Stimulated activated naive CD8-positive, alpha-beta T cell treated with anti-CD3 and anti-CD28 coated beads, Interleukin-15, Interleukin-2, amounts not matched to agents 100 U/mL and 50 U/mL, for 24 hours (primary cell): ENCODE data around the gene IGFLR1.
"Not testable (repeated sequence)": the region's sequence is repeated elsewhere in the genome, so short reads cannot be mapped to it uniquely, and the experiment has no call there.

ENCODE experiments used
- ATAC-seq: fragments of 150-1000 bp; cut with Tn5 transposase; one replicate; pipeline ENCODE4 v1.10.0; 2021
- DNase-seq: peaks from one replicate; pipeline ENCODE4 v3.0.0; 2021

Gene IGFLR1

GRCh38 chr19:35777086-35777841, 35.0 kb upstream of the IGFLR1 start:
- DNase-seq (no peak), ATAC-seq (no peak)

GRCh38 chr19:35776102-35776788, 34.0 kb upstream of the IGFLR1 start:
- DNase-seq, result no peak
- ATAC-seq, result no peak

- ATAC-seq, result peak; percentile 96
- peak; percentile 100 for DNase-seq
Measured at GRCh38 chr19:35775298-35776101, 33.2 kb upstream of the IGFLR1 start, which contains the start of gene ARHGAP33. ARHGAP33 (plus strand) TSS chr19:35775564; CDS start chr19:35775659, 95 bp downstream.

GRCh38 chr19:35775046-35775297, 32.7 kb upstream of the IGFLR1 start:
- no peak for DNase-seq
- ATAC-seq, result no peak

GRCh38 chr19:35774274-35775045, 32.2 kb upstream of the IGFLR1 start:
- ATAC-seq (no peak), DNase-seq (no peak)

GRCh38 chr19:35773020-35773806, 31.0 kb upstream of the IGFLR1 start:
- DNase-seq, result no peak

GRCh38 chr19:35772362-35772761, 30.1 kb upstream of the IGFLR1 start:
- ATAC-seq, DNase-seq: not testable (repeated sequence)

More at GRCh38 chr19:35773020-35773806, 31.0 kb upstream of the IGFLR1 start:
- ATAC-seq, result no peak

- DNase-seq (no peak), ATAC-seq (no peak)
Measured at GRCh38 chr19:35768082-35768421, 25.8 kb upstream of the IGFLR1 start.

- ATAC-seq (no peak), DNase-seq (no peak)
Measured at GRCh38 chr19:35767288-35768081, 25.2 kb upstream of the IGFLR1 start.

GRCh38 chr19:35766571-35767104, 24.4 kb upstream of the IGFLR1 start:
- ATAC-seq (no peak), DNase-seq (no peak)

GRCh38 chr19:35764432-35765315, 22.4 kb upstream of the IGFLR1 start:
- DNase-seq (no peak), ATAC-seq (no peak)

- DNase-seq, result no peak
- no peak for ATAC-seq
Measured at GRCh38 chr19:35760711-35761349, 18.6 kb upstream of the IGFLR1 start.

GRCh38 chr19:35759697-35760096, 17.4 kb upstream of the IGFLR1 start:
- ATAC-seq, result no peak
- no peak for DNase-seq

GRCh38 chr19:35757749-35758608, 15.7 kb upstream of the IGFLR1 start, which contains the start of gene PROSER3:
PROSER3 (plus strand) TSS chr19:35758176; CDS start chr19:35758216, 40 bp downstream.
- DNase-seq (peak; percentile 98), ATAC-seq (peak; percentile 98)

- ATAC-seq (peak; percentile 24), DNase-seq (peak; percentile 48)
Measured at GRCh38 chr19:35757231-35757748, 15.0 kb upstream of the IGFLR1 start.

GRCh38 chr19:35756377-35757230, 14.4 kb upstream of the IGFLR1 start, which contains the start of gene HSPB6:
HSPB6 (minus strand) TSS chr19:35757029; CDS start chr19:35757008, 21 bp downstream.
- DNase-seq (no peak), ATAC-seq (no peak)
